Hepatocyte (in vitro differentiated cells): ENCODE measurements around the gene CUBN. TPM values are rescaled to one million over a fixed set of nuclear protein-coding genes. Genes with fewer than 3 reads are reported as not detected.

Source experiments
- DNase-seq: peaks from one replicate; pipeline ENCODE4 v3.0.0-alpha.2; 2016; ENCODE audit warnings: low spot score
- H2AFZ ChIP-seq: fragments of 200-600 bp; sonication (generic); 2 replicates; pipeline ENCODE4 v1.6.0; 2016; ENCODE audit warnings: antibody characterized with exemption, mild to moderate bottlenecking
- H3K27ac ChIP-seq: fragments of 200-600 bp; sonication (generic); 2 replicates; pipeline ENCODE4 v1.5.1; 2016; ENCODE audit warnings: mild to moderate bottlenecking
- H3K27me3 ChIP-seq: fragments of 200-600 bp; sonication (generic); 2 replicates; pipeline ENCODE4 v1.6.1; 2016
- H3K36me3 ChIP-seq: fragments of 200-600 bp; sonication (generic); replicated peaks from 2 replicates; pipeline ENCODE4 v1.5.1; 2016; ENCODE audit warnings: low read depth; ENCODE audit not compliant: insufficient read depth
- H3K4me1 ChIP-seq: fragments of 200-600 bp; sonication (generic); 2 replicates; pipeline ENCODE4 v1.5.1; 2016; ENCODE audit warnings: mild to moderate bottlenecking, moderate library complexity; ENCODE audit not compliant: insufficient read depth
- H3K4me2 ChIP-seq: fragments of 200-600 bp; sonication (generic); 2 replicates; pipeline ENCODE4 v1.6.0; 2016
- H3K4me3 ChIP-seq: fragments of 200-600 bp; sonication (generic); 2 replicates; pipeline ENCODE4 v1.5.1; 2016; ENCODE audit warnings: mild to moderate bottlenecking
- H3K79me2 ChIP-seq: fragments of 200-600 bp; sonication (generic); 2 replicates; pipeline ENCODE4 v1.6.0; 2017; ENCODE audit warnings: mild to moderate bottlenecking
- H3K9me2 ChIP-seq: fragments of 200-600 bp; sonication (generic); replicated peaks from 2 replicates; pipeline ENCODE4 v1.6.0; 2017; ENCODE audit warnings: mild to moderate bottlenecking; ENCODE audit not compliant: insufficient read depth
- H3K9me3 ChIP-seq: fragments of 200-600 bp; sonication (generic); 2 replicates; pipeline ENCODE4 v1.5.1; 2016; ENCODE audit warnings: low read depth, mild to moderate bottlenecking
- H4K20me1 ChIP-seq: fragments of 200-600 bp; sonication (generic); 2 replicates; pipeline ENCODE4 v1.6.0; 2016; ENCODE audit warnings: mild to moderate bottlenecking; ENCODE audit not compliant: insufficient read depth, poor library complexity, severe bottlenecking
- CTCF ChIP-seq: fragments of 200-600 bp; sonication (generic); IDR thresholded peaks from 2 replicates; pipeline ENCODE4 v1.5.1; 2016; ENCODE audit warnings: antibody characterized with exemption, mild to moderate bottlenecking; ENCODE audit not compliant: poor library complexity
- EZH2 ChIP-seq: fragments of 200-600 bp; sonication (generic); IDR thresholded peaks from 2 replicates; pipeline ENCODE4 v1.6.1; 2016; ENCODE audit warnings: antibody characterized with exemption, mild to moderate bottlenecking, borderline replicate concordance
- EZH2phosphoT487 ChIP-seq: fragments of 200-600 bp; sonication (generic); IDR thresholded peaks from one replicate; pipeline ENCODE4 v1.6.1; 2018; ENCODE audit warnings: antibody characterized with exemption, mild to moderate bottlenecking, low read depth, moderate library complexity; ENCODE audit not compliant: unreplicated experiment, severe bottlenecking
- WGBS: methylation state at CpG from one replicate; pipeline ENCODE4 v1.1.6; 2016; ENCODE audit warnings: low lambda C conversion rate; ENCODE audit errors: missing lambda C conversion rate; 5-methylcytosine and 5-hydroxymethylcytosine counted together
- polyA plus RNA-seq: library from polyadenylated mRNA; unstranded; fragments of >200 nt; fragmentation: Nextera tagmentation; extraction: Ambion mirVana; gene quantifications from 2 replicates; pipeline ENCODE4 v1.2.1, GENCODE V29; 2016
- total RNA-seq: library from RNA; depleted of rRNA; stranded (reverse); fragments of >200 nt; gene quantifications from 2 replicates; pipeline ENCODE4 v1.2.3, GENCODE V29; 2014

The CUBN gene
- total and polyA plus RNA-seq, 2 experiments from 2014 or later: 2.0 to 10.6 TPM

GRCh38 chr10:17157024-17157423, 27.4 kb upstream of the CUBN start:
- Histone ChIP-seq H3K27me3 (no peaks in the 10 kb centered on the region), H4K20me1 (no peaks in the 10 kb centered on the region), H2AFZ (no peak overlapping the region), H3K4me3 (no peak overlapping the region), H3K9me2 (no peaks in the 10 kb centered on the region), H3K4me2 (no peak overlapping the region), H3K9me3 (no peaks in the 10 kb centered on the region), H3K4me1 (peaks cover 10% of the 10 kb centered on the region), H3K27ac (no peak overlapping the region), H3K79me2 (no peaks in the 10 kb centered on the region), H3K36me3 (no peaks in the 10 kb centered on the region)
- TF ChIP-seq CTCF (no peak), EZH2 (no peak), EZH2phosphoT487 (no peak)
- DNase-seq: no peak
- WGBS: 45% methylated on average over 2 of the region's 2 CpGs

GRCh38 chr10:17155826-17156225, 26.2 kb upstream of the CUBN start:
- Histone ChIP-seq H3K36me3 (no peaks in the 10 kb centered on the region), H3K9me3 (no peaks in the 10 kb centered on the region), H3K9me2 (no peaks in the 10 kb centered on the region), H3K27me3 (no peaks in the 10 kb centered on the region), H3K4me2 (no peak overlapping the region), H4K20me1 (no peaks in the 10 kb centered on the region), H3K79me2 (no peaks in the 10 kb centered on the region), H2AFZ (no peak overlapping the region), H3K27ac (no peak overlapping the region), H3K4me1 (peaks cover 10% of the 10 kb centered on the region), H3K4me3 (no peak overlapping the region)
- TF ChIP-seq EZH2phosphoT487 (no peak), CTCF (no peak), EZH2 (no peak)
- DNase-seq: no peak

- no peaks in the 10 kb centered on the region for H3K27me3 ChIP-seq
- no peak overlapping the region for H3K27ac ChIP-seq
- no peak overlapping the region for H3K4me3 ChIP-seq
- H3K79me2 ChIP-seq: no peaks in the 10 kb centered on the region
- no peaks in the 10 kb centered on the region for H3K9me2 ChIP-seq
- peaks cover 10% of the 10 kb centered on the region for H3K4me1 ChIP-seq
- no peak for DNase-seq
- H2AFZ ChIP-seq: no peak overlapping the region
- H3K9me3 ChIP-seq: no peaks in the 10 kb centered on the region
- H4K20me1 ChIP-seq: no peaks in the 10 kb centered on the region
- H3K36me3 ChIP-seq: no peaks in the 10 kb centered on the region
- no peak overlapping the region for H3K4me2 ChIP-seq
- TF ChIP-seq CTCF: no peak
Observed at GRCh38 chr10:17154116-17154515, 24.5 kb upstream of the CUBN start.

GRCh38 chr10:17153321-17153720, 23.7 kb upstream of the CUBN start:
- Histone ChIP-seq H3K79me2 (no peaks in the 10 kb centered on the region), H3K27me3 (no peaks in the 10 kb centered on the region), H3K4me3 (no peak overlapping the region), H3K36me3 (no peaks in the 10 kb centered on the region), H3K9me2 (no peaks in the 10 kb centered on the region), H3K4me1 (peaks cover 10% of the 10 kb centered on the region), H3K4me2 (peak overlapping the region; percentile 23), H2AFZ (no peak overlapping the region), H4K20me1 (no peaks in the 10 kb centered on the region), H3K9me3 (no peaks in the 10 kb centered on the region), H3K27ac (peak overlapping the region; percentile 4)
- no peak for DNase-seq
- WGBS: 72% methylated on average over 5 of the region's 5 CpGs
- TF ChIP-seq EZH2phosphoT487 (no peak), EZH2 (no peak), CTCF (no peak)
